ENCODE measurements around the gene S100A9.

The S100A9 gene

DNA sequence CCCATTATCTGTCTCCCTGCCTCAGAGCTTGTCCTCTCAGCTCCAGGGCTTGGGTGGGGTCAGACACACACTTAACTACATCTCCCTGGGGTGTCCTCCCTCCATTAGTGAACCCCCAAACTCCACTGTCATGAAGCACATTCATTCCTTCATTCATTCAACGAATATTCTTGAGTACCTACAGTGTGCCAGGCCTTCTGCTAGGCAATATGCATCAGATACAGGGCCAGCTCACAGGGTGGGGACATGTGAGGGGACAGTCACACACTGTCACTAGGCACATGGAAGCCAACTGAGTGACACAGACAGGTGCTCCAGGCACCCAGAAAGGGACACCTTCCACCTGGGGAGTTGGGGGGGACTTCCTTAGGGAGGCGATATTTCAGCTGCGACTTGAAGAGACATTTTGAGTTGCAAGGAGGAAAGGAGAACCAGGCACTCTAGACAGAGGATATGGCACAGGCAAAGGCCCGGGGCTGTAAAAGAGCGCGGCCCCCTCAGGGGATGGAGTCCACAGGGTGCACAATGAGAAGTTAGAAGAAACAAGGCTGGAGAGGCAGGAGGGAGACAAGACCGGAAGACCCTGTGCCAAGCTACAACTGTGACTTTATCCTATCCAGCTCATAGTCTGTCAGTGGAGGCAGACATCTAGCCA lies 41.9 kb downstream of the S100A9 start:
- TF ChIP-seq, protein P1, sequence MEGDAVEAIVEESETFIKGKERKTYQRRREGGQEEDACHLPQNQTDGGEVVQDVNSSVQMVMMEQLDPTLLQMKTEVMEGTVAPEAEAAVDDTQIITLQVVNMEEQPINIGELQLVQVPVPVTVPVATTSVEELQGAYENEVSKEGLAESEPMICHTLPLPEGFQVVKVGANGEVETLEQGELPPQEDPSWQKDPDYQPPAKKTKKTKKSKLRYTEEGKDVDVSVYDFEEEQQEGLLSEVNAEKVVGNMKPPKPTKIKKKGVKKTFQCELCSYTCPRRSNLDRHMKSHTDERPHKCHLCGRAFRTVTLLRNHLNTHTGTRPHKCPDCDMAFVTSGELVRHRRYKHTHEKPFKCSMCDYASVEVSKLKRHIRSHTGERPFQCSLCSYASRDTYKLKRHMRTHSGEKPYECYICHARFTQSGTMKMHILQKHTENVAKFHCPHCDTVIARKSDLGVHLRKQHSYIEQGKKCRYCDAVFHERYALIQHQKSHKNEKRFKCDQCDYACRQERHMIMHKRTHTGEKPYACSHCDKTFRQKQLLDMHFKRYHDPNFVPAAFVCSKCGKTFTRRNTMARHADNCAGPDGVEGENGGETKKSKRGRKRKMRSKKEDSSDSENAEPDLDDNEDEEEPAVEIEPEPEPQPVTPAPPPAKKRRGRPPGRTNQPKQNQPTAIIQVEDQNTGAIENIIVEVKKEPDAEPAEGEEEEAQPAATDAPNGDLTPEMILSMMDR (IDR thresholded peaks at IDR 0.05; ENCODE audit: extremely low read depth, insufficient read depth, missing control alignments): no peak
- no peak for DNase-seq (ENCODE audit: low spot score)
- in situ Hi-C loops (cut with MboI; ENCODE audit: low pct_unique_long_range_greater_than_20kb, low sequenced_read_pairs, unreplicated experiment): no loop called here

DNA sequence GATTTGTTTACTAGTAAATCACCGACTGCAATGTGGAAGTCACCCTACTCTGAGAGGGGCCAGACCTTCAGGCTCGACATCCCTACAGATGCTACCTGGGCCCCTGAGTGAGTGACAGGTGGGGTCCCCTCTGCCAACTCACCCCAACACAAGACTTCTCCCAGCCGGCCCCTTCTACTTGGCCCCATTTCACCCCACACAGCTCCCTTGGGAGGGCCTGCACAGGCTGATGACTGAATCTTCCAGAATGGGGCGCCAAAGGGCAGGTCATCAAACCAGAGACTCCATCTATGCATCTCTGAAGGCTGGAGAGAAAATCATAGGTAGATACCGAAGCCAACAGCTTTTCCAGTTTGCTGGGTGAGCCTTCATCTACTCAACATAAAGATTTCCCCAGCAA lies 42.6 kb downstream of the S100A9 start:
- DNase-seq (ENCODE audit: low spot score): no peak
- TF ChIP-seq, protein P1 (IDR thresholded peaks at IDR 0.05; ENCODE audit: extremely low read depth, insufficient read depth, missing control alignments): peak; percentile 22
- in situ Hi-C loops (cut with MboI; ENCODE audit: low pct_unique_long_range_greater_than_20kb, low sequenced_read_pairs, unreplicated experiment): no loop called here

DNA sequence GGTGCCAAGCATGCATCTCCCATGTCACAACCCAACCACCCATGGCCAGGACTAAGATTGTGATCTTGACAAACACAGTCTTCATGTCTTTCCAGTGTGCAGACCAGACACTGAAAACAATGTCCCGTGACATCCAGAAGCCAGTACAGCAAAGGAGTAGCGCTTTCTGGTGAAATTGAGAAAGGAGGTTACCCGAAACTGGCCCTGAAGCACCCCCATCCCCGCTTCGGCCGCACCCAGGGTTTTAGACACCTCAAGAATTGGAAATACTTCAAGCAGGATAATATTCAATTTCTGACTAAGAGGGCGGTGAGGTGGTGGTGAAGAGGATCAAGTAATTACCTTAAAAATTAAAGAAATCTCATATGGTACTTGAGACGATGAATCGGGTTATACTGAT lies 43.8 kb downstream of the S100A9 start:
- TF ChIP-seq, protein P1 (IDR thresholded peaks at IDR 0.05; ENCODE audit: extremely low read depth, insufficient read depth, missing control alignments): no peak
- no peak for DNase-seq (ENCODE audit: low spot score)
- in situ Hi-C loops (cut with MboI; ENCODE audit: low pct_unique_long_range_greater_than_20kb, low sequenced_read_pairs, unreplicated experiment): no loop called here

DNA sequence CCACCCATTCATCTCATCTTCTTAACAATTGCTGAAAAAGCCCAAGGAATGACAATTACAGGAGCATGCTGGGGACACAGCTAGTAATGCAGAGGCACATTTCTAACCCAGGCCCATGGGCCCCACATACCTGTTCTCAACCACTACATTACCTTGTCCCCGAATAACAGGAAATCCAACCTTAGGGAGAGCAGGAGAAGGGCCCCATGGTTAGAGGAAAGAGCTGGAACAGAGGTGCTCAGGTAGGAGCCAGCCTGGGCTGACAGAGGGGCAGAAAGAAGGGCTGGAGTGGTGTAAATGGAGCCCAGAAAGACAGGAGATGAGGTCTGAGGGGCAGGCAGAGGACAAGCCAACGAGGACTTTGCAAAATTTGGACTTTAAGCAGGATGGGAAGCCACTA lies 44.6 kb downstream of the S100A9 start:
- TF ChIP-seq, protein P1 (IDR thresholded peaks at IDR 0.05; ENCODE audit: extremely low read depth, insufficient read depth, missing control alignments): no peak
- DNase-seq (ENCODE audit: low spot score): no peak
- in situ Hi-C loops (cut with MboI; ENCODE audit: low pct_unique_long_range_greater_than_20kb, low sequenced_read_pairs, unreplicated experiment): no loop called here

DNA sequence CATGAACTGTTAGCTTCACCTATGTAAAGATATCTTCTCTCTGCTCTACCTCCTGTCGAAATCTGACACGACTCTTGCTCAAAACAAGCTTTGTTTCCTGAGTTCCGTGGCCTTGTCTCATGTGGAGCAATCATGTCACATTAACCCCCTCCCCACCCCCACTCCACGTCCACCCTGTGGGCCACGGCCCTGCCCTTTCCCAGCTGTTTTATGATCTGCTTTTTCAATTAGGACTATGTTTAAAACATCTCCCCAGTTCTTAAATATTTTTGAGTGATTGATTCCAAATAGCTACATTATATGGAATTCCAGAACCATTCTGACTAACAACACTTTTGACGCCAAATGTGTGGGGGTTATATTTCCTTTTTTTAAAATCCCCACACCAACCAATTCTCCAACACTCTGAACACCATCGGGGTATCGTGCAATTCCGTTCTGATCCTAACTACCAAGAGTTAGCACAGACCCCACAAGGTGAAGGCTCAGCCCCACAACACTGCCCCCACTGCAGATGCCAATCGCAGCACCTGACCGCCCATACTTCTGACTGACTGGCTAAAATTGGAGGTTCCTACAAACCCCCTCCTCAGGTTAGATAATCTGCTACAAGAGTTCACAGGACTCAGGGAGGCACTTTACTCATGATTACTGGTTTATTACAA lies 45.9 kb downstream of the S100A9 start:
- in situ Hi-C loops (cut with MboI; ENCODE audit: low pct_unique_long_range_greater_than_20kb, low sequenced_read_pairs, unreplicated experiment): no loop called here
- TF ChIP-seq, protein P1 (IDR thresholded peaks at IDR 0.05; ENCODE audit: extremely low read depth, insufficient read depth, missing control alignments): no peak
- DNase-seq (ENCODE audit: low spot score): no peak

DNA sequence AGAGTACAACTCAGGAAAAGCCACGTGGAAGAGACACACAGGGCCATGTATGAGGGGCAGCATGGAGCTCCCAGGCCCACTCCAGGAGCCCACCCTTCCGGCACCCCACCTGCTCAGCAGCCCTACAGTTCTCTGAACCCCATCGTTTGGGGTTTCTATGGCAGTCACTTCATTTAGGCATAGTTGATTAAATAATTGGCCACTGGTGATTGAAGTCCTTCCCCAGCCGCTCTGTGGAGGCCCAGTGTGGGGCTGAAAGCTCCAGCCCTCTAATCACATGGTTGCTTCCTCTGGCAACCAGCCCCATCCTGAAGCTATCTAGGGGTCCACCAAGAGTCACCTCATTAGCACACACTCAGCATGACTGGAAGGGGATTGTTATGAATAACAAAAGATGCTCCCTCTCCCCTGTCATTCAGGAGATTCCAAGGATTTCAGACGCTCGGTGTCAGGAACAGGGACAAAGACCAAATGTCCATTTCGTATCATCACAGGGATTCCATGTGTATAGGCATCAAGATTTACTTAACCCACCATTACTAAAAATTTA lies 46.5 kb downstream of the S100A9 start:
- in situ Hi-C loops (cut with MboI; ENCODE audit: low pct_unique_long_range_greater_than_20kb, low sequenced_read_pairs, unreplicated experiment): no loop called here
- no peak for DNase-seq (ENCODE audit: low spot score)
- TF ChIP-seq, protein P1 (IDR thresholded peaks at IDR 0.05; ENCODE audit: extremely low read depth, insufficient read depth, missing control alignments): no peak
